Body of pancreas (tissue), 4 donors: ENCODE data around the gene PINK1. TPM values are rescaled to one million over a fixed set of nuclear protein-coding genes. Genes with fewer than 3 reads are reported as not detected.

Experiments used
- ATAC-seq: fragments of 150-250 bp; one replicate; pipeline ENCODE4 v1.9.1; 2016
- DNase-seq, 4 donors: peaks; one replicate each; pipeline ENCODE4 v3.0.0-alpha.2; 2019
- H3K27ac ChIP-seq, 4 donors: fragments of 200-600 bp; sonication (generic); 1 replicate in 3 of 4; 2 replicates in 1 of 4; pipeline versions ENCODE4 v1.5.1 to v1.6.1; 2016 to 2019; ENCODE audit warnings: mild to moderate bottlenecking in 1 of 4, mixed read lengths in 1 of 4, moderate library complexity in 1 of 4
- H3K27me3 ChIP-seq, 2 donors: fragments of 200-600 bp; sonication (generic); one replicate each; pipeline ENCODE4 v1.6.0; 2016; ENCODE audit warnings: mild to moderate bottlenecking in 1 of 2
- H3K36me3 ChIP-seq, 2 donors: fragments of 200-600 bp; sonication (generic); replicated peaks in 1 of 2; 2 replicates each; pipeline ENCODE4 v1.5.1; 2016; ENCODE audit warnings: low read depth in 2 of 2; ENCODE audit not compliant: insufficient read depth in 1 of 2
- H3K4me1 ChIP-seq: fragments of 200-600 bp; sonication (generic); one replicate; pipeline ENCODE4 v1.6.0; 2016
- H3K4me3 ChIP-seq, 2 donors: fragments of 200-600 bp; sonication (generic); 1 replicate in 1 of 2; 2 replicates in 1 of 2; pipeline ENCODE4 v1.5.1; 2016 to 2019
- H3K9me3 ChIP-seq, 3 donors: fragments of 200-600 bp; sonication (generic); 1 replicate in 2 of 3; 2 replicates in 1 of 3; pipeline ENCODE4 v1.5.1; 2016
- POLR2A ChIP-seq, 3 donors: fragments of 450-650 bp; IDR thresholded peaks; one replicate each; pipeline ENCODE4 v1.6.1; 2016; ENCODE audit warnings: antibody characterized with exemption in 3 of 3, mild to moderate bottlenecking in 2 of 3
- WGBS, 2 donors: methylation state at CpG; one replicate each; pipeline ENCODE4 v1.1.5; 2017; 5-methylcytosine and 5-hydroxymethylcytosine counted together
- intact Hi-C: fragments of 100-400 bp; cut with DNase I; formaldehyde crosslinking; loops from one replicate; pipeline ENCODE4 v1.15.1; 2023
- total RNA-seq, 2 donors: library from RNA; depleted of rRNA; stranded (reverse); fragments of >200 nt; gene quantifications; one replicate each; pipeline ENCODE4 v1.1.0, GENCODE V29; 2016
- TF ChIP-seq, protein P1 (sequence below), 7 experiments: fragments of 450-650 bp in 4 of 7; fragments of 200-600 bp in 3 of 7; sonication (generic) in 3 of 7; IDR thresholded peaks; one replicate each; pipeline ENCODE4 v1.5.1; 2016 to 2019; ENCODE audit warnings: antibody characterized with exemption in 7 of 7

PINK1 gene
- total RNA-seq, 2 donors from 2014 or later: 40.9 to 67.5 TPM

DNA sequence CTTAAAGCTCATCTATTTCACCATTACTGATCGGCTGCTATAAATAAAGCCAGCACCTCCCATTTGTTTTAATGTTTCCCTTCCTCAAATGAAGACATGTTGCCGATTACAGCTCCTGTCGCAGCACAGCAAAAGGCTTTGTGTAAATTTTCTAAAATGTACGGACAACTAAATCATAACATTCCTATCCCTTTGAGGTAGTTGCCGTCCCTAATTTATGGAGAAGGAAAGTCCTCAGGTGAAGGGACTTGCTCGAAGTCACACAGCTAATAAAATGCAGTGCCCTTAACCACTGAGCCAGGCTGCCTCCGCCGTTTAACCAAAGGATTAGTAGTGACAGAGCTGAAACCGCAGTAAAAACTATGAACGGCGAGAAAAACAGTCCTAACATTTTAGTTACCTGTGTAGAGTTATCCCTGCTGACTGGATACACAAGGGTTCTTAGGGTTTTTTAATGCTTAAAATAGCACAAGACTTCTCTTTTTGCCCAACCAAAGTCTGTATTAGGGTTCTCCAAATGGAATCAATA is 871 bp downstream of the PINK1 start:
- Histone ChIP-seq H3K36me3 (peaks cover 0 to 13% of the 10 kb centered on the region in 2 donors), H3K27ac (peak overlapping the region; percentile 72 to 96 (median 89)), H3K9me3 (no peaks in the 10 kb centered on the region), H3K4me1 (peaks cover 18% of the 10 kb centered on the region), H3K4me3 (peak overlapping the region; percentile 76 to 93), H3K27me3 (no peaks in the 10 kb centered on the region)
- ATAC-seq: no peak
- intact Hi-C loops: no loop called here
- TF ChIP-seq, protein P1, sequence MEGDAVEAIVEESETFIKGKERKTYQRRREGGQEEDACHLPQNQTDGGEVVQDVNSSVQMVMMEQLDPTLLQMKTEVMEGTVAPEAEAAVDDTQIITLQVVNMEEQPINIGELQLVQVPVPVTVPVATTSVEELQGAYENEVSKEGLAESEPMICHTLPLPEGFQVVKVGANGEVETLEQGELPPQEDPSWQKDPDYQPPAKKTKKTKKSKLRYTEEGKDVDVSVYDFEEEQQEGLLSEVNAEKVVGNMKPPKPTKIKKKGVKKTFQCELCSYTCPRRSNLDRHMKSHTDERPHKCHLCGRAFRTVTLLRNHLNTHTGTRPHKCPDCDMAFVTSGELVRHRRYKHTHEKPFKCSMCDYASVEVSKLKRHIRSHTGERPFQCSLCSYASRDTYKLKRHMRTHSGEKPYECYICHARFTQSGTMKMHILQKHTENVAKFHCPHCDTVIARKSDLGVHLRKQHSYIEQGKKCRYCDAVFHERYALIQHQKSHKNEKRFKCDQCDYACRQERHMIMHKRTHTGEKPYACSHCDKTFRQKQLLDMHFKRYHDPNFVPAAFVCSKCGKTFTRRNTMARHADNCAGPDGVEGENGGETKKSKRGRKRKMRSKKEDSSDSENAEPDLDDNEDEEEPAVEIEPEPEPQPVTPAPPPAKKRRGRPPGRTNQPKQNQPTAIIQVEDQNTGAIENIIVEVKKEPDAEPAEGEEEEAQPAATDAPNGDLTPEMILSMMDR (IDR thresholded peaks at IDR 0.05): no peak
- no peak for TF ChIP-seq POLR2A (IDR thresholded peaks at IDR 0.05)
- DNase-seq: no peak
- WGBS, 2 donors: 1 to 2% methylated on average over 11 of the region's 11 CpGs

DNA sequence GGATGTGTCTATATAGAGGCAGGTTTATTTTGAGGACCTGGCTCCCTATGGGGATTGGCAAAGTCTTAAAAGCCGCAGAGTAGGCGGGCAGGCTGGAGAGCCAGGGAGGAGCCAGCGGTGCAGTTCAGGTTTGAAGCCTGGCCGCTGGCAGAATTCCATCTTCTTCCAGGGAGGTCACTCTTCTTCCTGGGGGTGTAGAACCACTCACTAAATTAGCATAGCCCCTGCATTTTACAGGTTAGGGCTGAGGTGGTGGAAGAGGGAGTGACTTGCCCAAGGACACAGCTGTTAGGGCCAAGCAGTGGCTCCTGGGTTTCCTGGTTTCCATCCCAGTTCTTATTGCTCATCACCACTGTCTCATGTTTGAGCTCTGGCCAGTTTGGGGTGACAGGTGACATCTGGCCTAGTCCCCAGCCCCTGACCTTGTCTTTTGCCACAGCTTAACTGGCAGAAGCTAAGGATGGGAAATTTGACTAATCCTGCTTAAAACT is 1.4 kb downstream of the PINK1 start:
- Histone ChIP-seq H3K27ac (peak overlapping the region in 3 of 4 donors; percentile 72 to 96 (median 90)), H3K4me1 (peaks cover 18% of the 10 kb centered on the region), H3K27me3 (no peaks in the 10 kb centered on the region), H3K9me3 (no peaks in the 10 kb centered on the region), H3K36me3 (peaks cover 0 to 15% of the 10 kb centered on the region in 2 donors), H3K4me3 (peak overlapping the region; percentile 76 to 93)
- ATAC-seq (peak; percentile 31), DNase-seq (peak; percentile 64 to 80 (median 76))
- intact Hi-C loops: loop anchor here (5.0 kb wide), 1 partner anchor 107 kb away; no protein-coding TSS in a partner anchor
- 1 to 5% methylated on average over 4 of the region's 4 CpGs for WGBS, 2 donors
- no peak for TF ChIP-seq POLR2A (IDR thresholded peaks at IDR 0.05)
- TF ChIP-seq, protein P1 (IDR thresholded peaks at IDR 0.05): no peak

DNA sequence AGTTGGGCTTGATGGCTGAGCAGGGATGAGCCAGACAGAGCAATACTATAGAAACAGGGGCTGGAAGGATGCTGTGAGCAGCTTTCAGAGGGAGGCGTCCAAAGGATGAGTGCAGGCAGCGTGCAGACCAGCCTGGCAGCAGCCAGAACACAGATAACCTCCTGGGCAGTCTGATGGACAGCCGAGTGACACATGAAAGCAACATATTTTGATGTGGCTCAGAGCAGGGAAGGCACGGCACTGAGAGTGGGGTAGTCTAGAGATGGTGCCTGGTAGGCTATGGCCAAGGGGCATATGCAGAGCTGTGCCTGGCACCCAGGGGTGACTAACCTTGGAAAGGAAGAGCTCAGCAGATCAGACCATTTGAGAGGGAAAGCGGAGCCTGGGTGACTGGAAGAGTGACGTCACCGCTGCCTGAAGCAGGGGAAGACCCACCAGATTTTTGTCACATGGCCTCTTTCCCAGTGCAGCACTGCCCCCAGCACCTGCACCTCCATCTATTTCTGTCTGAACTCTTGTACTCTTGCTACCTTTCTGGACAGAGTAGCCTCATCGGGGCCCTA is 3.6 kb downstream of the PINK1 start:
- Histone ChIP-seq H3K4me3 (no peak overlapping the region), H3K4me1 (peaks cover 18% of the 10 kb centered on the region), H3K9me3 (no peaks in the 10 kb centered on the region), H3K27ac (no peak overlapping the region), H3K27me3 (no peaks in the 10 kb centered on the region), H3K36me3 (peaks cover 0 to 20% of the 10 kb centered on the region in 2 donors)
- TF ChIP-seq POLR2A (IDR thresholded peaks at IDR 0.05): no peak
- TF ChIP-seq, protein P1 (IDR thresholded peaks at IDR 0.05): no peak
- WGBS, 2 donors: 88 to 90% methylated on average over 8 of the region's 8 CpGs
- intact Hi-C loops: loop anchor here (5.0 kb wide), 1 partner anchor 110 kb away; no protein-coding TSS in a partner anchor
- DNase-seq (no peak), ATAC-seq (no peak)

DNA sequence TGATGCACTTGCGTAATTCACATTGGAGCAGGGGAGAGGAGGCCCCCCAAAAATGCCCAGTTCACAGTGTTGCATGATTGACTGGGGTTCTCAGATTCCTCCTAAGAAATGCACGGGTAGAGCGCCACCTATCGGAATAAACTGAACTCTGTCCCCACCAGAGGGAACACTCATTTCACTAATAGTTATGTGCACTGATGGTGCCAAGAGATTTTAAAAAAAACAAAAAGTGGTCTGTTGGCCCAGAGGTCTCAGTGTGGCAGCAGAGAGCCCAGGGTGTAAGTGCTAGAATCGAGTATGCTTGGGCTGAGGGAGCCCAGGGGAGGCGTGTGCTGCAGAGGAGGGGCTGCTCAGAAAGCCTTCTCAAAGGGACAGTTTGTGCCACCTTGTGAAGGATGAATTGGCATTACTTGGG is 6.9 kb downstream of the PINK1 start:
- peak; percentile 40 to 54 (median 45) for DNase-seq
- peaks cover under 1% of the 10 kb centered on the region for H3K4me1 ChIP-seq
- intact Hi-C loops: no loop called here
- WGBS, 2 donors: 28 to 40% methylated on average over 6 of the region's 6 CpGs
- no peak overlapping the region for H3K4me3 ChIP-seq
- no peak for ATAC-seq
- H3K36me3 ChIP-seq: peaks cover 0 to 31% of the 10 kb centered on the region in 2 donors
- no peaks in the 10 kb centered on the region for H3K9me3 ChIP-seq
- TF ChIP-seq POLR2A (IDR thresholded peaks at IDR 0.05): no peak
- TF ChIP-seq, protein P1 (IDR thresholded peaks at IDR 0.05): peak; percentile 39 to 84 (median 64)
- H3K27me3 ChIP-seq: no peaks in the 10 kb centered on the region
- H3K27ac ChIP-seq: no peak overlapping the region
